ENCODE data around the gene HIBCH. TPM values are rescaled to one million over a fixed set of nuclear protein-coding genes. Genes with fewer than 3 reads are reported as not detected.

Gene HIBCH
- total and polyA plus RNA-seq, 2 of the 13 experiments (the other 11 are each of a cell fraction or from before 2014, with no cell fraction given), result 18.8 to 49.5 TPM

- Histone ChIP-seq H4K20me1 (ENCODE audit: insufficient read depth, low read length) (no peaks in the 10 kb centered on the region), H3K4me1 (ENCODE audit: insufficient read depth, low read length) (peaks cover 62% of the 10 kb centered on the region), H3K79me2 (ENCODE audit: insufficient read depth, low read length) (peaks cover 2% of the 10 kb centered on the region), H3K4me2 (ENCODE audit: low read depth, low read length) (no peak overlapping the region), H3K27ac (ENCODE audit: extremely low read length, insufficient read depth, low read length) (no peak overlapping the region), H3K9me3 (ENCODE audit: low read length) (no peaks in the 10 kb centered on the region), H3K4me3 (replicated peaks in 1 of 3; ENCODE audit: insufficient read depth in 1 of 3, low read depth in 2 of 3, low read length in 3 of 3) (no peak overlapping the region), H3K27me3 (ENCODE audit: control insufficient read depth in 1 of 2, insufficient read depth in 2 of 2, low read length in 2 of 2) (no peaks in the 10 kb centered on the region), H3K36me3 (replicated peaks in 1 of 2; ENCODE audit: control insufficient read depth in 1 of 2, insufficient read depth in 2 of 2, low read length in 2 of 2) (no peaks in the 10 kb centered on the region), H3K9ac (ENCODE audit: insufficient read depth, low read depth, low read length) (no peak overlapping the region), H2AFZ (ENCODE audit: low read length) (no peak overlapping the region)
- ChIA-PET CTCF (ENCODE audit: low intra/inter-chr PET ratio, low total read pairs) (no interaction called here), POLR2A (interaction anchor here (0.9 kb wide), 1 partner anchor 16 kb away, joined by 3 read pairs; no protein-coding TSS in a partner anchor)
- no TSS peak for BruUV-seq (replicated peaks)
- FAIRE-seq (no peak), DNase-seq (ENCODE audit: low spot score) (no peak), ATAC-seq (no peak)
- intact Hi-C loops (cut with micrococcal nuclease; ENCODE audit: unreplicated experiment), result loop anchor here (10.0 kb wide), 2 partner anchors 308 to 678 kb away; partner anchors contain the start of genes NAB1 and STAT1
- in situ Hi-C loops (cut with HindIII; ENCODE audit: extremely low pct_ligation_motif_present, low pct_unique_long_range_greater_than_20kb), result loop anchor here (25.0 kb wide), 1 partner anchor 176 kb away; no protein-coding TSS in a partner anchor
- WGBS (ENCODE audit: low lambda C conversion rate), result 95% methylated on average over 2 of the region's 2 CpGs
- TF ChIP-seq HCFC1 (IDR thresholded peaks at IDR 0.05; ENCODE audit: low read depth, low read length), result no peak
- TF ChIP-seq NFYC (CRISPR knock-in tag; IDR thresholded peaks at IDR 0.05), result no peak
- TF ChIP-seq HINFP (CRISPR knock-in tag; IDR thresholded peaks at IDR 0.05; ENCODE audit: low read depth), result no peak
- peak; percentile 61; the same call in 1 of the 2 replicates for TF ChIP-seq KDM1A (CRISPR knock-in tag; IDR thresholded peaks at IDR 0.05)
- peak; percentile 9; the same call in 1 of the 2 replicates for TF ChIP-seq ATF7 (IDR thresholded peaks at IDR 0.05)
- no peak for TF ChIP-seq ATF7 (CRISPR knock-in tag; IDR thresholded peaks at IDR 0.05)
- TF ChIP-seq, protein P1, sequence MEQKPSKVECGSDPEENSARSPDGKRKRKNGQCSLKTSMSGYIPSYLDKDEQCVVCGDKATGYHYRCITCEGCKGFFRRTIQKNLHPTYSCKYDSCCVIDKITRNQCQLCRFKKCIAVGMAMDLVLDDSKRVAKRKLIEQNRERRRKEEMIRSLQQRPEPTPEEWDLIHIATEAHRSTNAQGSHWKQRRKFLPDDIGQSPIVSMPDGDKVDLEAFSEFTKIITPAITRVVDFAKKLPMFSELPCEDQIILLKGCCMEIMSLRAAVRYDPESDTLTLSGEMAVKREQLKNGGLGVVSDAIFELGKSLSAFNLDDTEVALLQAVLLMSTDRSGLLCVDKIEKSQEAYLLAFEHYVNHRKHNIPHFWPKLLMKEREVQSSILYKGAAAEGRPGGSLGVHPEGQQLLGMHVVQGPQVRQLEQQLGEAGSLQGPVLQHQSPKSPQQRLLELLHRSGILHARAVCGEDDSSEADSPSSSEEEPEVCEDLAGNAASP (CRISPR knock-in tag; IDR thresholded peaks at IDR 0.05; ENCODE audit: borderline replicate concordance), result no peak
- TF ChIP-seq RCOR2 (CRISPR knock-in tag; IDR thresholded peaks at IDR 0.05), result peak; percentile 75; the same call in 1 of the 2 replicates
- peak; percentile 77 for TF ChIP-seq ZMYM3 (CRISPR knock-in tag; IDR thresholded peaks at IDR 0.05)
- TF ChIP-seq ZNF234 (CRISPR knock-in tag; conservative IDR thresholded peaks at IDR 0.05), result 0 out of 2 replicates have a peak, but pooled peaks have one; percentile 38
These were observed 16.8 kb upstream of the HIBCH start for GRCh38 chr2:190336420-190336819.
